Right lobe of liver (tissue), 4 donors: ENCODE measurements around the gene DNAJC11.

Experiments
- CTCF ChIP-seq, 4 donors: fragments of 200-600 bp in 3 of 4; fragments of 450-650 bp in 1 of 4; IDR thresholded peaks; one replicate each; pipeline versions ENCODE4 v1.5.1 to v1.8.0; 2016 to 2022; ENCODE audit warnings: antibody characterized with exemption in 4 of 4, mild to moderate bottlenecking in 2 of 4
- POLR2A ChIP-seq: fragments of 450-650 bp; IDR thresholded peaks from one replicate; pipeline ENCODE4 v1.6.1; 2017; ENCODE audit warnings: antibody characterized with exemption, mild to moderate bottlenecking
- donor health status: DM: no; HTN: no; CAD: no.
- donor health status: DM: no; HTN: no; CAD: no.
- donor health status: DM: no; HTN: yes; CAD: no.

GRCh38 chr1:6651909-6652308, 49.7 kb downstream of the DNAJC11 start:
- TF ChIP-seq CTCF (IDR thresholded peaks at IDR 0.05) (no peak), POLR2A (no peak)
